Stimulated activated CD4-positive, alpha-beta T cell treated with anti-CD3 and anti-CD28 coated beads, Interleukin-15, amount 100 ng/mL, for 24 hours (primary cell): Measurements from ENCODE around the gene PCDH1.

Experiments used
- DNase-seq: peaks from one replicate; pipeline ENCODE4 v3.0.0-alpha.2; 2020

The PCDH1 gene

DNA sequence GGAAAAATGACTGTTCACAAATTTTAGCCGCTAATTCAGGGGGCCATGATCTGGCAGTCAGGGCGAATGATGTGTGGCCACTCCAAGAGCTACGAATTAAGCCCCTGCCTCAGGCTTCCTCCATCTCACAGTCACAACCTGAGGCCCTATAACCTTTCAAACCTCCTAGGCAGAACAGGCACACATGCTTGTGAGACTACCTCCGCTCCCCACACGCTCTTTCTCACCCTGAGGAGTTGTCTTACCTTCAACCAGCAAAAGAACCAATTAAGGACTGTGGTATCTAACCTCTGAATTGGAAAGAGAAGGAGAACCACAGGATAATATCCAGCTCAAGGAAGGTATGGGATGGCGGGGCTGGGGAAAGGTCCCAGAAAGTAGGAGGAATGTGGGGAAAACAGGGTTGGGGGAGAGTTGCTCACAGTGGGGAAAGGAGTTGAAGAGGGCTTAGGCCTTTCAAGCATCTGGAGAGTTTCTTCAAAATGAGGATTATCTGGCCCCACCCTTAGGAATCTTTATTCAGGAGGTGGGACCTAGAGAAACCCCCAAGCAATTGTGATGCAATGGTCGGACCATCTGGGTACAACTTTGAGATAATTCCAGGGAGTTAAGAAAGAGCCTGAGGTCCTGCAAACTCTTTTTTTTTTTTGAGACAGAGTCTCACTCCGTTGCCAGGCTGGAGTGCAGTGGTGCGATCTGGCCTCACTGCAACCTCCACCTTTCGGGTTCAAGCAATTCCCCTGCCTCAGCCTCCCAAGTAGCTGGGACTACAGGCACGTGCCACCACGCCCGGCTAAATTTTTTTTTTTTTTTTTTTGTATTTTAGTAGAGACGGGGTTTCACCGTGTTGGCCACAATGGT lies 5.5 kb downstream of the PCDH1 start:
- no peak for DNase-seq

DNA sequence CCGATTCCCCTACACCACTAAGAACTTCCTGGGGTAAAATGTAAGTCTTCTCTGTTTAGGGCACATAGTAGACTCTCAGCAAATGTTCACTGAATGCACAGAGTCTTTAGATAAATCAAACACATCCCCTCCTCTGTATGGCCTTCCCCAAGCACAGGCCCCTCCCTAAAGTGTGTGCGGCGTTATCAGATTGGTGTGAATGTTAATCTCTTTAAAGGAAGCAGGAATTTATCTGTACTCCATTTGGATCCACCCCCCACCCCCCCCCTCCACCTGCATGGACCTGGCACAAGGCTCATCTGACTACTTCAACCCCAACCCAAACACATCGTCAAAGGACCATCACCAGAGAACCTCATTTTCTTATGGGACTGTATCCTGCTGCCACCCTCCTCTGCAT lies 6.3 kb downstream of the PCDH1 start:
- DNase-seq = no peak

DNA sequence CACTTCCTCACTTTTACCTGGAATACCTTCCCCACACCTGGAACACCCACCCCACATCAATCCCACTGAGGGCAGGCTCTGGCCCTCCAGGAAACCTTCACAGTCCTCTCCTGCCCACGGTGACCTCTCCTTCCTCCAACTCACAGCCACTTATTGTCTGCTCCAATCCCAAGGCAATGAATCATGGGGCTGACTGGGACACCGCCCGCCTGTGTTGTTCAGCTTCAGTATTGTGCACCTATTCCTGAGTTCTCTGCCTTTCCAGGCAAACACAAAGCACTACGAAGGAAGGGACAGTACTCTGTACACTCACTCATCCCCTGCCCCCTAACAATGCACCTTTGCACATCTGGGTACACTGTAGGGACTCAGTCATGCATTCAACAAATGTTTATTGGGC lies 7.3 kb downstream of the PCDH1 start:
- no peak for DNase-seq

DNA sequence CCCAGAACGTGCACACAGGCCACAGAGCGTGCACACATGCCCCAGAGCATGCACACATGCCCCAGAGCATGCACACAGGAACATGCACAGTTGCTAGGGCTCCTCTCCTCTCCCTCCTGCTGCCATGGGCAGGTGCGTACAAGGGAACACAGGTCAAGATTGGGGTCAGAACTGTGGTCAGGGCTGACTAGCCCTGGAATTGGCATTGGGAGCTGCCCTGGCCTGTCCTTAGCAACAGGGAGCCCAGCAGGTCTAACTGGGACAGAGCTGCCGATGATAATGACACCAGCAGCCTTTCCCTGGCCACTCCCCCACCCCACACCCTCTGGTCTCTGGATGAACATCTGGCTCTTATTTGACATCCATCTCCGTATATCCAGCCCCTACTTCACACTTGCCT lies 8.0 kb downstream of the PCDH1 start:
- DNase-seq = no peak

DNA sequence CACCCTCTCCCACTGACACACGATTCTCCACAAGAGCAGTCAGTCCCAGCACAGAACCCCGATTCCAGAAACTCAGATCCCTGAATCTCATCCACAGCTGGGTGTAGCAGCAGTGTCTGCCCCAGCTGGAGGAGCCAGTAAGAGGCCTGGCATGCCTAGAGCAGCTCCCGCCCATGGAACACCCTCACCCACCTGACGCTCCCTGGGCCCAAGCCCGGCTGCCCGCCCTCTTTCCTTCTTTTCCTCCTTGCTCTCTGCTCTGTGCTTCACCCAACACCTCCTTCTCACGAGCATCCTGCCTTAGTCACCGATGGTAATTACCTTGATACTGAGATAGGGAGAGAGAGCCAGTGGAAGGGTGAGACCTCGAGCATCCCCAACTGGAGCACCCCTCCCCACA lies 8.7 kb downstream of the PCDH1 start:
- DNase-seq = no peak

DNA sequence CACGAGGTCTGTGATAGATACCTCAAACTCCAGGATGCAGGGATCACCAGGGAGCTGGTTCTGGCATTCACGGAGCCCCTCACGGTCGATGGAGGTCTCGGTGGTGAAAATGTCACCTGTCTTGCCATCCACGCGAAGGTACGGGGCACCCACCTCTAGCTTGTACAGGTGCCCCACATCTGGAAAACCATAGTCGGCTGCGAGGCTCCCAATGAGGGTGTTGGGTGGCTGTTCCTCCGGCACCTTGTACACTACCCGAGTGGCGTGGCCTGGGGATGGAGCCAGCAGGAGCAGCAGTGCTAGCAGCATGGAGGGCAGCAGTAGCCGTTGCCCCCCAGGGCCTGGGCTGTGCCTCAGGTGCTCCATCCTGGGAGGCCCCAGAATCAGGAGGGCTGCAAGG lies 9.2 kb downstream of the PCDH1 start:
- DNase-seq = no peak

DNA sequence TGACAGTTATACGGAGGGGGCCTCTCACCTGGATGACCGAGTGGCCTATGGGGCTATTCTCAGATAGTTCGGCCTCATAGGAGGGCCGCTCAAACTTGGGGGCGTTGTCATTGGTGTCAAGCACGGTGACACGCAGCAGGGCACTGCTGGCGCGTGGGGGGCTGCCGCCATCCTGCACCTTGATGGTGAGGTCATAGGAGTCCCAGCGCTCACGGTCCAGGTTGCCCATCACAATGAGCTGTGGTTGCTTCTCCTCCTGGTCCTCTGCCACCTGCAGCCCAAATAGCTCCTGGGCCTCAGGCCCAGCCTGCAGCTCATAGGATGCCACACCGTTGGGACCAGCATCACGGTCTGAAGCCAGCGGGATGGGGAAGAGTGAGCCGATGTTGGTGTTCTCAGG lies 9.7 kb downstream of the PCDH1 start:
- no peak for DNase-seq

DNA sequence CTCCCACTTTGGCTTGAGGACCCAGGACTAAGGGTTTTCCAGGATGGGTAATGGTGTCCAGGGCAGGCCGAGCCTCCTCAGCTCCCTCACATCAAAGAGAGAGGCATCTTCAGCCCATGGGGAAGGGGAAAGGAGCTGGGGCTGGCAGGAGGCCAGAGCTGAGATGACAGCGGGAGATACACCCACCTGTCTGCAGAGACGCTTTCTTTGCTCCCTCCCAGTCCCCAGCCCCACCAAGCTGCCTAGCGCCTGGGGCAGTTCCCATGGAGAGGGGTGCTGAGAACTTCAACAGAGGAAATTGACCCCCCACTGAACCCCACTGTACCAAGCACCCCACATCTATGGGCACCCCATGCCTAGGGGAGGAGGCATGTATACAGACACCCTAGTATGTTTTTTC lies 10.6 kb downstream of the PCDH1 start:
- no peak for DNase-seq

DNA sequence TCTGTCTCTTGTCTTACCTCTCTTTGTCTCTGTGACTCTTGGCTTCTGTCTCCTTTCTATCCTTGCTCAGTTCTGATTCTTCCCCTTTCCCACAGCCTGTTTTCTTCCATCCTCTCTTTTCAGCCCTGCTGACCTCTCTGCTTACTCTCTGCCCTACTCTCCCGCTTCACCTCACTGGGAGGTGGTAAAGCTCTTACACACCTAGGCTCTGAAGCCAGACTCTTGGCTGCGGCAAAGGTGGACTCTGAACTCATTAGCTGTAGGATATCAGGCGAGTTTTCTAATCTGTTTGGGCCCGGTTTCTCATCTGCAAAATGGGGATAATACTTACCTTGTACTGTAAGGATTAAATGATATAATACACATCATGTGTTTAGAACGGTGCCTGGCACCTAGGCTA lies 11.1 kb downstream of the PCDH1 start:
- DNase-seq = no peak

DNA sequence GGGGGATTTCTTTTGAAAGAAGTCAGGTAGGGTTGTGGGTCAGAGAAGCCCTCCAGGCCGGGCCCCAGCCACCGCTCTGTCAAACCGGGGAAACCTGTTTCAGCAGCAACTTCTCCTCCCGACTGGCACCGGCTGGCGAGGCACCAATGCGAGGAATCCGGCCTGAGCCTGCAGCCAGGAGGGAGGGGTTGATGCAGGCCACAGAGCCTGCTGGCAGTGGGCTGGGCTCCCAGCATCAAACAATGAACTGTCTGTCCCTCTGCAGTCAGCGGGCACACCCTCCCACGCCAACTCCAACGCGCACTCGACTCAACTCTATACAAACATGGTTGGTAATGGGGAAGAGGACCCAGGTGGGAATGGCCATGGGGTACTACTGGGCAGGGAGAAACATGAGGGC lies 12.1 kb downstream of the PCDH1 start:
- no peak for DNase-seq

DNA sequence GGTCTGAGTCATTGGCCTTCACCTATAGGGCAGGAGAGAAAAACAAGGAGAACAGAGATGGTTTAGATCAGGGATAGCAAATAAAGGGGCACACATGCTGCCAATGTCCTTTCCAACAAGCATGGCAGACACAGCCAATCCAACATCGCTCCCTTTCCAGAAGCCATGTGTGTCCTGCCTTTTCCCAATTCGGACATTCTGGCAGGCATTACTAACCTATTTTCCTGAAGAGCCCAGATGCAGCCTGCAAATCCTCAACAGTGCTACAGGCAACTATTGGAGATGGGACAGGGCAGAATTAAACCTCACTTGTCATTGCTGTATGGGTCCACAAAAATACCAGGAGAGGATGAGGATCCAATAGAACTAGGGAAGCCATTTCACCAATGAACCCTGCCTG lies 12.8 kb downstream of the PCDH1 start:
- DNase-seq = no peak

DNA sequence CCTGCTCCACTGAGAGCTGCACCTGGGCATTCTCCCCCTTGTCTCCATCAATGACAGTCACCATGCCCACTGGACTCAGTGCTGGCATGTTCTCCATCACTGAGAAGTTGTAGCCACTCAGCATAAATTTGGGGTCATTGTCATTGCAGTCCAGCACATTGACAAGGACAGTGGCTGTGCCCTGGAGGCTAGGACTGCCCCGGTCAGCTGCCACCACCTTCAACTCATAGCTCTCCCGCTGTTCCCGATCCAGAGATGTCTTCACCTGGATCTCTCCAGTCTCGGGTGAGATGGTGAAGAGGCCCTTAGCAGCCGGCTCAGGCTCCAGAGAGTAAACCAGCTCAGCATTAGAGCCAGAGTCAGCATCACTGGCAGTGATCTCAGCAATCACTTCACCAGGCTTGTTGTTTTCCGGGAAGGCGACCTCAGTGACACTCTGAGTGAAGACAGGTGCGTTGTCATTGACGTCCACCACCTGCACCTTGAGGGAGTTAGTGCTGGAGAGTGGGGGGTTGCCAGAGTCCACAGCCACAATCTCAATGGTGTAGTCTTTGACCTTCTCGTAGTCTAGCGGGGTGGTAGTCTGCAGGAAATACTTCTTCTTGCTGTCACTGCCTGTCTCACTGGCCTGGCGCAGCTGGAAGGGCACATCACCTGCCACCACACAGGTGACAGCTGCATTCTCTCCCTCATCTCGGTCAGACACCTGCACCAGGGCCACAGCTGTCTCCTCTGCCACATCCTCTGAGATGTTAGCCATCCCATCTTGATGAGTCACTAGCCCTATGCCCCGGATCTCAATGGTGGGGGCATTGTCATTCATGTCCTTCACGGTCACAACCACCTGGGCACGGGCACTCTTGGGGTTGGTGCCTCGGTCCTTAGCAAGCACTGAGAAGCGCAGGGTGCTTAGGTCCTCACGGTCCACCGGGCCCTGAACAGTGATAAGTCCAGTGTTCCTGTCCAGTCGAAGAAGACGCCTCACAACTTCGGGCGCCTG lies 13.5 kb downstream of the PCDH1 start:
- DNase-seq = no peak

DNA sequence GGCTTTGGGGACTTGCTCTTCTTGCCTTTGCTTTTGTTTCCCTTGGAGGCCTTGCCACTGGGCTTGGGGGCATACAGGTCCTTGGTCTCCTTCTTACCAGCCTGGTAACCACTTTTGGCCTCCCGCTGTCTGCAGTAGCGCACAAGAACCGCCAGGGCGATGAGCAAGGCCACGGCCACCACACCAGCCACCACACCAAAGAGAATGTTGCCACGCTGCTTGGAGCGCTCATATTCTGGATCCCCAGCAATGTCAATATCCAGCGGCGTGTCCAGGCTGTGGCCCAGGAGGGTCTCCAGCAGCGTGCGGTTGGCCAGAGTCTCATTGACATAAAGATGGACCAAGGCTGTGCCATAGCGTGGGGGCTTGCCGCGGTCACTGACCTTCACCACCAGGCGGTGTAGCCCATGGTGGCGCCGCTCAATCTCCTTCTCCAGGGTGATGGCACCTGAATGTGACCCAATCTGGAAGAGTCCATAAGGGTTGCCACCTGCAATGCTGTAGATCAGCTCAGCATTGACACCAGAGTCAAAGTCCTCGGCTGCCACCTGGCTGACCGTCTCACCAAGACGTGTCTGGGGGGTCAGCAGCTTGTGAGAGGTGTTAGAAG lies 14.5 kb downstream of the PCDH1 start:
- no peak for DNase-seq

DNA sequence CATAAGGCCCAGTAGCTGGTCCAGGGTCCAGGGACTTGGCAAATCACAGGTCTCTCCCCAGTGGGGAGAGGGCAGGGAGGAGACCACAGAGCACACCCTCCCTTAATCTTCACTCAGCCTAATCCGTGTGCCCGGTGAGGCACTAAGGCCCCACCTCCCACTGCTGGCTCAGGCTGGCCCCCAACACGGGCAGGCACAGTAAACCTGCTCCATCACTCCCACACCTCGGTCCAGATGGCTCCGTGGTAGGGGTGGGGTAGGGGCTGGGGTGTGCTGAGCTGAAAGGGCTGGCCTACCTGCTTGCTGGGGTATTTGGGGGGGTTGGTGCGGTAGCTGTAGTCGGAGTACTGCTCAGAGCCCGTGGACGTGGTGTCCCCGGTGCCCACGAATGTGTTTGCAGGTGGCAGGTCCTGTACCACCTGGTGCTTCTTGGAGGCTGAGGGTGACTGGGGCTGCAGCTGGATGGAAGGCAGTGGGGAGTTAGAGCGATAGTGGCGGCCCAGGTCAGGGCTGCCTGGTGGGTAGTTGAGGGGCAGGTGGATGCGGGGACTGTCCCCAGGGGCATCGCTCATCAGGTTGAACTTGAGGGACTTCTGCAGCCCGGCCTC lies 15.2 kb downstream of the PCDH1 start:
- DNase-seq = no peak

DNA sequence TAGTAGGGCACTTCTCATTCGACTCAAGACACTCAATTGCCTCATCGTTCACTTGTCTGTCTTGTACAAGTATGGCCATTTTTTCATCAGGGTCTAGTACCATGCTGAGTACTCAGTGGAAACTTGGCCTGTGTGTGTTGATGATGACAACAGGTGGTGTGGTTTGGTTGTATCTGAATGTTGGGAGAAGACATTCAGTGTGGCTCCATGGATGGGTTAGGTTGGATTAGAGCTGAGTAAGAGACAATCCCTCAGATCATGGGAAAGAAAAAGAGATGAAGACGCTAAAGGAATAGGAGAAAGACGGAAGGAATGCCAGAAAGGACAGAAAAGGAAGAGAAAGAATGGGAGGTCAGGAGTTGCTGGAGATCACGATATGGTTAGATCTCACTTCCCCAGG lies 17.0 kb downstream of the PCDH1 start:
- DNase-seq = no peak

DNA sequence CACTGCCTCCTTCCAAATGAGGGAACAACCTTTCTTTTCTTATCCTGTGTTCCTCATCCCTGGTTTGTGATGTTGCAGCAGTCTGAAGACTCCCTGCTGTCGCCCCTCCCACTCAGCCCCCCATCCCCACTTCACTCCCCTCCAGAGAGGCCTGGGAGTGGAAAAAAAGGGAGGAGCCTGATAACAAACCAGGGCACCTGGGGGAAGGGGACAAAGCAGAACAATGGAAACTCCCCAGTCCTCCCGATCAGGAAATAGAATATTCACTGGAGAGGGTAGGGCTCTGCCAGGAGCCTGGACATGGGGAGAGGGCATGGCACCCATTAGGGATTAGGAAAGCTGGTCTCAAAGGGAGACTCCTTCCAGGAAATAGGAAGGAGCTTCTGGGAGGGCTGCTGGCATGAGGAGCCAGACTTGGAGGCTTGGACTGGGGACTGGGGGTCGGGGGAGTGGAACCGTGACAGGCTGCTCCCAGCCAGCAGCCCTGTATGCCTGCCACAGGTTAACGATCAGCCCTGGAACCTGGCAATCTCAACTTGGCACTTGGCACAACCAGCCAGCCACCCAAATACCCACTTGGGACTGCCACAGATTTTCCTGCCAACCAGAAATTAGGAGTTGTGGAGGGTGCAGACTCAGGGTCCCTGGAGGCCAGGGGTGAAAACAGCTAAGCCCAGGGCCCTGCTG lies 20.0 kb downstream of the PCDH1 start:
- no peak for DNase-seq

DNA sequence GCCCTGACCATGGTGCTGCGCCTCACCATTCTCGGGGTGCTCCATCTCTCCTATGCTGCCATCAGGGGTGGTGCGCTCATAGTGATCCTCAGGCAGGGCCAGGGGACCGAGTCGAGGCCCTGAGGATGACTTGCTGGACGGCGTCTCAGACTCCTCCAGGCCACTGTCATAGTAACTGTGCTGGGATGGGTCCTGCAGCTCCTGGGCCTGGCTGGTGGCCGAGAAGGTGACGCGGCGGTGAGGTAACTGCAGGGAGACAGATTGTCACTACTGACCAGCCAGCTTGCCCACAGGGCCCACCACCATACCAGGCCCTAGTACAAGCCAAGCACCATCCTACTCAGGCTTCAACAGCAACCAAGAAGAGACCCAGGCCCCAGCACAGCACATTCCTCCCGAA lies 21.0 kb downstream of the PCDH1 start:
- no peak for DNase-seq

DNA sequence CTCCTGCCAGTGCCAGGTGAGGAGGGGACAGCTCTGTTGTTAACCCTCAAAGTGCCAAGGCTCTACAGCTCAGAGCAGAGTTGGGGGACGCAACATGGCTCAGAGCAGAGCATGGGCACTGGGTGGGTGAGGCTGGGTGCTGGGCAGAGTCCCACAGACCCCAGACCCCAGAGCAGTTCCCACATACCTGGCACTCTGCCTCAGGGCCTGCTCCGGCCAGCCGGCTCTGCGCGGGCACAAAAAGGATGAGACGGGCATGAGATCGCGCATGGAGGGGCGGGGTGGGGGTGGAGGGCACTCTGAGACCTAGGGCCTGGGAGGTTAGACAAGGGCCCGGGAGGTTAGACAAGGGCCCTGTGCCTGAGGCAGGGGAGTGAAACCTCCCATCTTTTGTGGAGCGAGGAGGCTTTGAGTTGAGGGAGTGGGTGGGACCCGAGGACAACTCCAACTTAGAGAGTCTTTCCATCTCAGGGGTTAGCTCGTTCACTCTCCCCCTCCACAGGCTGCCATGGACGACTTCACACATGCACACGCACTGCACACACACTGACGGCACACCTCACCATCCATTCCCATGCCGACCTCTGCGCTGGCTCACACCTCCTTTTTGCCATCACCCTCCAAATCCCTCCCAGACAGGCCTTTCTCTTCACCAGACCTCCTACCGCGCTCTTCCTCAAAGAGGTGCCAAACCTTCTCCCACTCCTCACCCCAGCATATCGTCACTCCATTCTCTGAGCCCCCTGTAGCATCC lies 22.0 kb downstream of the PCDH1 start:
- no peak for DNase-seq

DNA sequence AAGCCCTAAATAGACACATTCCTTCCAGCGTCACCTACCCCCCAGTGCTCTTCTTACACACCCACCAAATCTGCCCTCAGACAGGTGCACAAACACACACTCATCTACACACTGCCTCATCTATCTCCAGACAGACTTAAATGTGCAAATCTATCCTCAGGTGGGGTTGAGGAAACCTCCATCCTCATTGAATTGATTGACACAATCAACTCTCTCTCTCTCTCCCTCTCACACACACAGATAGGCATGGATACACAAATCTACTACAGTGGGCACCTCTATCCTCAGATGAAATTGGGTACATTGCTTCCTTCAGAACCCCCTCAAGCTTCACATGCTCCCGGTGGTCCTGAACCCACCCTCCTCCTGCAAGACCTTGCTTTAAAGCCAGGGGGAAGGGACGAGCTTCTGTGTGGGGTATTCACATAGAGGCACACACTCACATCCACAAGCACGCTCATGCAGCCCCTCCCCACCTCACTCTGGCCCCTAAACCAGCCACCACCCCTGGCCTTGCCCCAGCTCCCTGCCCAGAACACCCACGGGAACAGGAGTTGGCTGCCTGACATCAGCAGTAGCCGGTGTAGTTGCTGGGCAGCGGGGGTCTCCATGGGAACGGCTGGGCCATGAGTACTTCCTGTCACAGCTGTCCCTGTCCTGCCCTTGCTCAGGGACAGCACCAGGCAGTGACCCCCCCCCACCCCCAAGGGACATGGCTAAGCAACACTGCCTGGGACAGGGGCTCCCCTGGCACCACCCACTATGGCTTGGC lies 22.8 kb downstream of the PCDH1 start:
- no peak for DNase-seq

DNA sequence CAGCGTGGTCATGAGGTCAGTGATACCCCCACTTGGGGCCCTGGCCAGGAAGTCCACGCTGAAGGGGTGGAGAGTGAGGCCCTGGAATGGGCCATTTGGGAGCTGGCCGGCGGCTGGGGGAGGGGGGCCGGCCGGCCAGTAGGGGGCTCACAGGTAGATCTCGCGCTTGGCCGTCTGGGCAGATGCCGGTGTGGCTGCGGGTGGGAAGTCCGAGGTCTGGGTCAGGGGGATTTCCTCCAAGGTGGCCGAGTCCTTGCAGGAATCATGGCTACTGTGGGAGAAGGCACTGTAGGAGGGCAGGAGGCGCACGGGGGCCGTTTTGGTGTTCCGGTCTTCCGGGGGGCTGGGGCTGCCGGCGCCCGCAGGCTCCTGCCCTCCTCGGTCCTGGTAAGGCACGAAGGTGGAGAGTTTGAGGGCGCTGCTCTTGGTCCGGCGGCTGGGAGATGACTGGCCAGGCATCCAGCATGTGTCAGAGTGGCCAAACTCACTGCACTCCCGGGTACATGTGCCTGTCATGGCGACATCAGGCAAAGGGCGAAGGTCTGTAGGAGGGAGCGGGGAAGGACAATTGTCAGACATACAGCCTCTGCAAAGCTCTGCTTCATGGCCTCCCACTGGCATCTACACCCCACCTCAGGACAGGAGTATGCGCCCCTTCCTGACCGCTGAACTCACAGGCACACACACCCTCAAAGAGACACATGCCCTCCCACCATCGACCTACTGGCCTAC lies 24.1 kb downstream of the PCDH1 start:
- no peak for DNase-seq
